Nephron (organoid): Measurements from ENCODE around the gene KRTAP4-11.
A peak's percentile ranks its signal among the peaks of the same experiment; 100 is the strongest.
"Not testable (repeated sequence)": the region's sequence is repeated elsewhere in the genome, so short reads cannot be mapped to it uniquely, and the experiment has no call there.

Experiments
- H3K27ac Mint-ChIP-seq, 3 experiments: 2 replicates each; pipeline ENCODE4 v1.8.0; 2020; ENCODE audit warnings: mixed read lengths in 3 of 3, mild to moderate bottlenecking in 2 of 3, moderate library complexity in 1 of 3
- H3K27me3 Mint-ChIP-seq: 2 replicates; pipeline ENCODE4 v1.8.0; 2021; ENCODE audit warnings: low read depth, mild to moderate bottlenecking, moderate library complexity, mixed read lengths
- H3K36me3 Mint-ChIP-seq: 2 replicates; pipeline ENCODE4 v1.8.0; 2020; ENCODE audit warnings: low read depth, mixed read lengths
- H3K4me1 Mint-ChIP-seq: 2 replicates; pipeline ENCODE4 v1.8.0; 2020; ENCODE audit warnings: mixed read lengths
- H3K4me3 Mint-ChIP-seq, 3 experiments: 2 replicates each; pipeline ENCODE4 v1.8.0; 2020; ENCODE audit warnings: mild to moderate bottlenecking in 3 of 3, mixed read lengths in 3 of 3, moderate library complexity in 2 of 3
- H3K9me3 Mint-ChIP-seq: 2 replicates; pipeline ENCODE4 v1.8.0; 2020; ENCODE audit warnings: mixed read lengths
- TF ChIP-seq, protein P1 (sequence below), 3 experiments: fragments of 200-600 bp; sonication (generic); IDR thresholded peaks; one replicate each; pipeline ENCODE4 v1.5.0; 2021; ENCODE audit warnings: antibody characterized with exemption in 3 of 3; ENCODE audit not compliant: unreplicated experiment in 3 of 3

The KRTAP4-11 gene

DNA sequence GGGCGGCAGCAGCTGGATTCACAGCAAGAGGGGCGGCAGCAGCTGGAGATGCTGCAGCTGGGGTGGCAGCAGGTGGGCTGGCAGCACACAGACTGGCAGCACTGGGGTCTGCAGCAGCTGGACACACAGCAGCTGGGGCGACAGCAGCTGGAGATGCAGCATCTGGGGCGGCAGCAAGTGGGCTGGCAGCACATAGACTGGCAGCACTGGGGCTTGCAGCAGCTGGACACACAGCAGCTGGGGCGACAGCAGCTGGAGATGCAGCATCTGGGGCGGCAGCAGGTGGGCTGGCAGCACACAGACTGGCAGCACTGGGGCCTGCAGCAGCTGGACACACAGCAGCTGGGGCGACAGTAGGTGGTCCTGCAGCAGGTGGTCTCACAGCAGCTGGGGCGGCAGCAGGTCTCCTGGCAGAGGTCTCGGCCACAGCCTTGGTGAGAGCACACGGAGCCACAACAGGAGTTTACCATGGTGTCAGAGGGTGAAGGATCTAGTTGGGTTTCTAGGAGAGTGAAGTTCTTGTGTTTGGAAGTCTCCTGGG is at the start of gene KRTAP4-11:
Gene KRTAP4-11 (minus strand): TSS at position 528 of the 541 bp plus-strand sequence. CDS start 58 bp downstream, at position 470.
- H3K27me3 Mint-ChIP-seq, H3K4me3 Mint-ChIP-seq, H3K36me3 Mint-ChIP-seq: not testable (repeated sequence)
- H3K4me1 Mint-ChIP-seq: peaks cover 16% of the 10 kb centered on the region
- H3K27ac Mint-ChIP-seq: peak within 1 kb of the TSS in 1 of 3 experiments; percentile 12
- H3K9me3 Mint-ChIP-seq: peaks cover 10% of the 10 kb centered on the region

DNA sequence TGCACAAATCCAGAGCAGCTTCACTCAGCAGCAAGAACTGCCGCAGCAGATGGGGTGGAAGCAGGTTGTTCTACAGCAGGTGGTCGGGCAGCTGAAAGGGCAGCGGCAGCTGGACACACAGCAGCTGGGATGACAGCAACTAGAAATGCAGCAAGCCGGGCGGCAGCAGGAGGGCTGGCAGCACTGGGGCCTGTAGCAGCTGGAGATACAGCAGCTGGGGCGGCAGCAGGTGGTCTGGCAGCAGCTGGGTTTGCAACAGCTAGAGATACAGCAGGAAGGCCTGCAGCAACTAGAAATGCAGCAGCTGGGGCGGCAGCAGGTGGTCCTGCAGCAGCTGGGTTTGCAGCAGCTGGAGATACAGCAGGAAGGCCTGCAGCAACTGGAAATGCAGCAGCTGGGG is 49.4 kb upstream of the KRTAP4-11 start:
- peaks cover 4% of the 10 kb centered on the region for H3K27me3 Mint-ChIP-seq
- no peaks in the 10 kb centered on the region for H3K9me3 Mint-ChIP-seq
- H3K4me1 Mint-ChIP-seq: no peaks in the 10 kb centered on the region
- no peaks in the 10 kb centered on the region for H3K36me3 Mint-ChIP-seq
- no peak overlapping the region for H3K4me3 Mint-ChIP-seq
- TF ChIP-seq, protein P1, sequence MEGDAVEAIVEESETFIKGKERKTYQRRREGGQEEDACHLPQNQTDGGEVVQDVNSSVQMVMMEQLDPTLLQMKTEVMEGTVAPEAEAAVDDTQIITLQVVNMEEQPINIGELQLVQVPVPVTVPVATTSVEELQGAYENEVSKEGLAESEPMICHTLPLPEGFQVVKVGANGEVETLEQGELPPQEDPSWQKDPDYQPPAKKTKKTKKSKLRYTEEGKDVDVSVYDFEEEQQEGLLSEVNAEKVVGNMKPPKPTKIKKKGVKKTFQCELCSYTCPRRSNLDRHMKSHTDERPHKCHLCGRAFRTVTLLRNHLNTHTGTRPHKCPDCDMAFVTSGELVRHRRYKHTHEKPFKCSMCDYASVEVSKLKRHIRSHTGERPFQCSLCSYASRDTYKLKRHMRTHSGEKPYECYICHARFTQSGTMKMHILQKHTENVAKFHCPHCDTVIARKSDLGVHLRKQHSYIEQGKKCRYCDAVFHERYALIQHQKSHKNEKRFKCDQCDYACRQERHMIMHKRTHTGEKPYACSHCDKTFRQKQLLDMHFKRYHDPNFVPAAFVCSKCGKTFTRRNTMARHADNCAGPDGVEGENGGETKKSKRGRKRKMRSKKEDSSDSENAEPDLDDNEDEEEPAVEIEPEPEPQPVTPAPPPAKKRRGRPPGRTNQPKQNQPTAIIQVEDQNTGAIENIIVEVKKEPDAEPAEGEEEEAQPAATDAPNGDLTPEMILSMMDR (IDR thresholded peaks at IDR 0.05; ENCODE audit: unreplicated experiment in 3 of 3): no peak
- no peak overlapping the region for H3K27ac Mint-ChIP-seq

DNA sequence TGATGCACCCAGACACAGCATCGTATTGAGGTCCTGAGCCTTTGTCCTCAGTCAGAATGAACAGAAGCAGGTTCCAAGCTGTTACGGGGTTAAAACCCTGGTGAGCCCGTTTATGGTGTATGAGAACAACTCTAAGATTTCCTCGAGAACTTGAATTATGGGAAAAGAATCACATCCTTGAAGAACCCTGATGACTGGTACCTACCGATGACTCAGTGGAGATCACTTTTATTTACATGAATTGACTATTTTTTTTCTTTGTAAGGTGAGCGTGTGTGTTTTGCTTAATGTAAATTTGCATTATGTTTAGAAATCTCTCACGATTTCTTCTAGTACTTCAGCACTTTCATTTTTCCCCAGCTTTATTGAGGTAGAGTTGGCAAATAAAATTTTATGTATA is 45.7 kb upstream of the KRTAP4-11 start:
- Mint-ChIP-seq H3K4me1 (no peaks in the 10 kb centered on the region), H3K9me3 (no peaks in the 10 kb centered on the region), H3K36me3 (no peaks in the 10 kb centered on the region), H3K27me3 (peaks cover 9% of the 10 kb centered on the region), H3K27ac (no peak overlapping the region), H3K4me3 (no peak overlapping the region)
- TF ChIP-seq, protein P1 (IDR thresholded peaks at IDR 0.05; ENCODE audit: unreplicated experiment in 3 of 3): no peak

DNA sequence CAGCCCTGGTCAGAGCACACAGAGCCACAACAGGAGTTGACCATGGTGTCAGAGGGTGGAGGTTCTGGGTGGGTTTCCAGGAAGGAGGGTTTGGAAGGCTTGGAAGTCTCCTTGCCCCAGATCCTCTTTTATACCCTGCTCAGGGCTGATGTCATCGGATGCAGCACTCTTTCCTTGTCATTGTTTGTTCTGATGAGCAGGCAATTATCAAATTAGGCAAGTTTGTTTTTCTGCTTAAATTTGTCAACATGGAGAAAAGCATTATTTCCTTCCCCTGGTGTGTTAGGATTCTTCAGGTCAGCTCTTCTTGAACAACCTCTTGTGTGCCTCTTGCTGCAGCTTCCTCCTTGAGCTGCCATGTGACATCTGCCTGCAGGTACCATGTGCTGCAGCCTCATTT is 42.5 kb upstream of the KRTAP4-11 start, which contains the start of gene KRTAP4-4:
Gene KRTAP4-4 (minus strand): TSS at position 101 of the 400 bp plus-strand sequence. CDS start 57 bp downstream, at position 44.
- Mint-ChIP-seq H3K36me3 (no peaks in the 10 kb centered on the region), H3K4me1 (no peaks in the 10 kb centered on the region), H3K27ac (no peak within 1 kb of the TSS)

GRCh38 chr17:41160190-41160589 is 42.0 kb upstream of the KRTAP4-11 start:
- H3K4me3 Mint-ChIP-seq, H3K36me3 Mint-ChIP-seq, H3K9me3 Mint-ChIP-seq, H3K4me1 Mint-ChIP-seq, H3K27ac Mint-ChIP-seq: not testable (repeated sequence)
- H3K27me3 Mint-ChIP-seq: peaks cover 12% of the 10 kb centered on the region

More for the DNA sequence above, 42.5 kb upstream of the KRTAP4-11 start, which contains the start of gene KRTAP4-4:
- TF ChIP-seq, protein P1 (IDR thresholded peaks at IDR 0.05; ENCODE audit: unreplicated experiment in 3 of 3): no peak
- H3K4me3 Mint-ChIP-seq: no peak within 1 kb of the TSS
- H3K9me3 Mint-ChIP-seq: no peaks in the 10 kb centered on the region
- H3K27me3 Mint-ChIP-seq: peaks cover 12% of the 10 kb centered on the region

DNA sequence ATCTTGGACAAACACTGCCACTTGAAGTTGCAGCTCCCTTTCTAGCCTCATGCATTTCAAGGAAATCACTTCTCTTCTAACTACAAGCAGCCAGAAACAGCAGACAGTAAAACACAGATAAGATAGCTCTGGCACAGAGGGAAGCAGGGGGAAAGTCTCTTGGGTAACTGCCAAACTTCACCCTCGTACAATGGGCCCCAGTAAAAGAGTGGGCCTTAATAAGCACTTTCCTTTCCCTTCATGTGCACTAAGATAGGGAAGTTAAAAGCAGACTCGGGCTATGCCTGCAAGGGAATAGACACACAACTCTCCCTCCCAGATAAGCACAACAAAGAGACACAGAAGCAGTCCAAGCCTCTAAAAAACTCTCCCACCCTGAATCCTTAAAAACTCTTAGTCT is 35.7 kb upstream of the KRTAP4-11 start:
- Mint-ChIP-seq H3K27me3 (peaks cover 13% of the 10 kb centered on the region), H3K4me1 (no peaks in the 10 kb centered on the region), H3K27ac (peak overlapping the region in 1 of 3 experiments; percentile 72), H3K36me3 (no peaks in the 10 kb centered on the region), H3K4me3 (no peak overlapping the region), H3K9me3 (peaks cover 3% of the 10 kb centered on the region)
- TF ChIP-seq, protein P1 (IDR thresholded peaks at IDR 0.05; ENCODE audit: unreplicated experiment in 3 of 3): no peak

DNA sequence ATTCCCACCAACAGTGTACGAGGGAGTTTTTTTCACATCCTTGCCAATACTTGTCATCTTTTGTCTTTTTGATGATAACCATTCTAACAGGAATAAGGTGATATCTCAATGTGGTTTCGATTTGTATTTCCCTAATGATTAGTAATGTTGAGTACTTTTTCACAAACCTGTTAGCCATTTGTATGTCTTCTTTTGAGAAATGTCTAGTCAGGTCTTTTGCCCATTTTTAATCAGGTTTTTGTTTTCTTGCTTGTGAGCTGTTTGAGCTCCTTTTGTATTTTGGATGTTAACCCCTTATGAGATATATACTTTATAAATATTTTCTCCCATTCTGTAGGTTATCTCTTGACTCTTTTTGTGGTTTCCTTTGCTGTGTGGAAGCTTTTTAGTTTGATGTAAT is 33.4 kb upstream of the KRTAP4-11 start:
- Mint-ChIP-seq H3K4me3 (no peak overlapping the region), H3K27ac (no peak overlapping the region), H3K9me3 (peaks cover 3% of the 10 kb centered on the region), H3K4me1 (no peaks in the 10 kb centered on the region), H3K27me3 (peaks cover 16% of the 10 kb centered on the region), H3K36me3 (no peaks in the 10 kb centered on the region)
- TF ChIP-seq, protein P1 (IDR thresholded peaks at IDR 0.05; ENCODE audit: unreplicated experiment in 3 of 3): no peak
